ENCODE measurements around the gene HOXA13. TPM values are rescaled to one million over a fixed set of nuclear protein-coding genes. Genes with fewer than 3 reads are reported as not detected.

Gene HOXA13
- polyA plus RNA-seq, 1 donor (not counting 4 experiments of a cell fraction or from before 2014, with no cell fraction given), result not detected

- peaks cover 21% of the 10 kb centered on the region for H3K4me1 ChIP-seq (ENCODE audit: control insufficient read depth, extremely low read depth, insufficient read depth, low read length)
- H3K27me3 ChIP-seq (ENCODE audit: control insufficient read depth, extremely low read depth, insufficient read depth, low read length), result no peaks in the 10 kb centered on the region
- no peak for FAIRE-seq
- peak overlapping the region; percentile 98 for H3K4me2 ChIP-seq (ENCODE audit: control insufficient read depth, extremely low read depth, insufficient read depth, low read depth, low read length)
- peak overlapping the region; percentile 95 for H2AFZ ChIP-seq (ENCODE audit: control insufficient read depth, low read length)
- H4K20me1 ChIP-seq (ENCODE audit: control insufficient read depth, extremely low read depth, insufficient read depth, low read length), result no peaks in the 10 kb centered on the region
- peak overlapping the region; percentile 87 for H3K27ac ChIP-seq (ENCODE audit: control insufficient read depth, insufficient read depth, low read length)
- TF ChIP-seq CTCF (optimal IDR thresholded peaks at IDR 0.05 in 1 of 3, IDR thresholded peaks at IDR 0.05 in 1 of 3, conservative IDR thresholded peaks at IDR 0.05 in 1 of 3; ENCODE audit: extremely low read depth in 1 of 3, insufficient read depth in 2 of 3, low read length in 3 of 3) (no peak), EZH2 (IDR thresholded peaks at IDR 0.05; ENCODE audit: low read length) (no peak)
- peaks cover 4 to 10% of the 10 kb centered on the region in 2 experiments for H3K36me3 ChIP-seq (ENCODE audit: control insufficient read depth in 2 of 2, extremely low read depth in 1 of 2, insufficient read depth in 2 of 2, low read length in 2 of 2)
- H3K79me2 ChIP-seq (ENCODE audit: control insufficient read depth, insufficient read depth, low read length), result peaks cover 88% of the 10 kb centered on the region
- dilution Hi-C loops (cut with MboI; ENCODE audit: extremely low pct_ligation_motif_present, low sequenced_read_pairs), result no loop called here
- DNase-seq (ENCODE audit: low read depth, low spot score), result no peak
- H3K4me3 ChIP-seq (ENCODE audit: control insufficient read depth in 2 of 3, extremely low read depth in 1 of 3, insufficient read depth in 2 of 3, low read depth in 1 of 3, low read length in 3 of 3), result peak overlapping the region; percentile 78 to 94 (median 84)
- H3K9me1 ChIP-seq (ENCODE audit: control insufficient read depth, extremely low read depth, insufficient read depth, low read length), result no peaks in the 10 kb centered on the region
- H3K9me3 ChIP-seq (ENCODE audit: control insufficient read depth, low read depth, low read length), result no peaks in the 10 kb centered on the region
- H3K9ac ChIP-seq (ENCODE audit: control insufficient read depth, extremely low read depth, insufficient read depth, low read length), result peak overlapping the region; percentile 83
Observed at GRCh38 chr7:27165996-27166530, 33.8 kb downstream of the HOXA13 start.

DNA sequence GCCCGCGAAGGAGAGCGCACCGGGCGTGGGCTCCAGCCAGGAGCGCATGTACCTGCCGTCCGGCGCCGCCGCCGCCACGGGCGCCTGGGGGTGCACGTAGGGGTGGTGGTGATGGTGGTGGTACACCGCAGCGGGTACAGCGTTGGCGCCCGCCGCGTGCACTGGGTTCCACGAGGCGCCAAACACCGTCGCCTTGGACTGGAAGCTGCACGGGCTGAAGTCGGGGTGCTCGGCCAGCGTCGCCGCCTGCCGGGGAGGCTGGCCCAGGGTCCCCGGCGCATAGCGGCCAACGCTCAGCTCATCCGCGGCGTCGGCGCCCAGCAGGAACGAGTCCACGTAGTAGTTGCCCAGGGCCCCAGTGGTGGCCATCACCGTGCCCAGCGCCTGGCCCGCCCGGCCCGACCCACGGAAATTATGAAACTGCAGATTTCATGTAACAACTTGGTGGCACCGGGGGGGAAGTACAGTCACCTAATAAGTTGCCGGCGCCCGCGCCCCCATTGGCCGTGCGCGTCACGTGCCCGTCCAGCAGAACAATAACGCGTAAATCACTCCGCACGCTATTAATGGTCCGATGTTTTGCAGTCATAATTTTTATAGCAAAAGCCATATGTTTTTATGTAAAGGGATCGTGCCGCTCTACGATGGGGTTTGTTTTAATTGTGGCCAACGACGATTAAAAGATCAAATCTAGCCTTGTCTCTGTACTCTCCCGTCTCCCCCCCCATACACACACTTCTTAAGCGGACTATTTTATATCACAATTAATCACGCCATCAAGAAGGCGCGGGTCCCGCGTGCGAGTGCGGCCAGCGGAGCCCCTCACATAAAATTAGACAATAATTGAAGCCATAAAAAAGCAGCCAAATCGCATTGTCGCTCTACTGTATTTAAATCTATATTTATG lies 34.5 kb downstream of the HOXA13 start, which contains the start of gene HOXA9:
HOXA9 (minus strand) TSS at position 449 of the 907 bp plus-strand sequence; CDS start at position 369, 80 bp downstream.
- Histone ChIP-seq H3K27me3 (ENCODE audit: control insufficient read depth, extremely low read depth, insufficient read depth, low read length) (no peaks in the 10 kb centered on the region), H2AFZ (ENCODE audit: control insufficient read depth, low read length) (peak within 1 kb of the TSS; percentile 95), H3K4me2 (ENCODE audit: control insufficient read depth, extremely low read depth, insufficient read depth, low read depth, low read length) (peak within 1 kb of the TSS; percentile 98), H3K4me1 (ENCODE audit: control insufficient read depth, extremely low read depth, insufficient read depth, low read length) (peaks cover 21% of the 10 kb centered on the region), H4K20me1 (ENCODE audit: control insufficient read depth, extremely low read depth, insufficient read depth, low read length) (no peaks in the 10 kb centered on the region), H3K9me3 (ENCODE audit: control insufficient read depth, low read depth, low read length) (no peaks in the 10 kb centered on the region), H3K4me3 (ENCODE audit: control insufficient read depth in 2 of 3, extremely low read depth in 1 of 3, insufficient read depth in 2 of 3, low read depth in 1 of 3, low read length in 3 of 3) (peak within 1 kb of the TSS; percentile 78 to 94 (median 84)), H3K27ac (ENCODE audit: control insufficient read depth, insufficient read depth, low read length) (peak within 1 kb of the TSS; percentile 87), H3K9me1 (ENCODE audit: control insufficient read depth, extremely low read depth, insufficient read depth, low read length) (no peaks in the 10 kb centered on the region), H3K79me2 (ENCODE audit: control insufficient read depth, insufficient read depth, low read length) (peaks cover 82% of the 10 kb centered on the region), H3K9ac (ENCODE audit: control insufficient read depth, extremely low read depth, insufficient read depth, low read length) (peak within 1 kb of the TSS; percentile 83), H3K36me3 (ENCODE audit: control insufficient read depth in 2 of 2, extremely low read depth in 1 of 2, insufficient read depth in 2 of 2, low read length in 2 of 2) (peaks cover 4 to 10% of the 10 kb centered on the region in 2 experiments)
- FAIRE-seq (peak; percentile 76), DNase-seq (ENCODE audit: low read depth, low spot score) (peak; percentile 79)
- dilution Hi-C loops (cut with MboI; ENCODE audit: extremely low pct_ligation_motif_present, low sequenced_read_pairs), result no loop called here
- TF ChIP-seq CTCF (optimal IDR thresholded peaks at IDR 0.05 in 1 of 3, IDR thresholded peaks at IDR 0.05 in 1 of 3, conservative IDR thresholded peaks at IDR 0.05 in 1 of 3; ENCODE audit: extremely low read depth in 1 of 3, insufficient read depth in 2 of 3, low read length in 3 of 3) (no peak), EZH2 (IDR thresholded peaks at IDR 0.05; ENCODE audit: low read length) (no peak)

All from keratinocyte (primary cell).